GM19035 (cell line): ENCODE data around the gene PTGES3L.
"Not testable (repeated sequence)": the region's sequence is repeated elsewhere in the genome, so short reads cannot be mapped to it uniquely, and the experiment has no call there.

ENCODE experiments used
- ATAC-seq: cut with Tn5 transposase; IDR thresholded peaks from one replicate; pipeline ENCODE4 v1.9.1; 2021; ENCODE audit not compliant: unreplicated experiment

The PTGES3L gene

GRCh38 chr17:42922294-42922693 lies 57.6 kb downstream of the PTGES3L start:
- ATAC-seq = no peak

- no peak for ATAC-seq
Observed at GRCh38 chr17:42920922-42921321, 59.0 kb downstream of the PTGES3L start.

- ATAC-seq = no peak
Observed at GRCh38 chr17:42920106-42920900, 59.6 kb downstream of the PTGES3L start.

GRCh38 chr17:42919522-42920077 lies 60.3 kb downstream of the PTGES3L start:
- ATAC-seq = not testable (repeated sequence)

GRCh38 chr17:42918902-42919521 lies 60.9 kb downstream of the PTGES3L start:
- ATAC-seq = no peak
